ENCODE measurements around the gene COL3A1.

DNA sequence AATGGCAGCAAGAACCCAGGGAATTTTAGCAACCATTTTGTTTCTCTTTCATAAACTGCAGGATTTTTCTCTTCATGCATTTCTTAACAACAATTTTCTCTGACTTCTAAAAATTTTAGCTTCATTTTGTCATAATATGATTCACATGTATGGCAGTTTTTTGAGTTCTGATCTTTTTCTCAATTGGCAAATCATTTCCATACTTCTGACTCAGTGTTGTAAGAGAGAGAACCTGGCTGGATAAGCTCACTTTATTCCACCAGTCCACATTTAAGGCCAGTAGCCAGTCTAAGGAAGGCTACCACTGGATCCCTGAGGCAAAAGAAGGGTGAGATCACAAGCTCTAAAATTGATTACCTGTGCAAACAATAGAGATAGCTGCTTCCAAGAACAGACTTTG is 42.8 kb upstream of the COL3A1 start:
- TF ChIP-seq, protein P1, sequence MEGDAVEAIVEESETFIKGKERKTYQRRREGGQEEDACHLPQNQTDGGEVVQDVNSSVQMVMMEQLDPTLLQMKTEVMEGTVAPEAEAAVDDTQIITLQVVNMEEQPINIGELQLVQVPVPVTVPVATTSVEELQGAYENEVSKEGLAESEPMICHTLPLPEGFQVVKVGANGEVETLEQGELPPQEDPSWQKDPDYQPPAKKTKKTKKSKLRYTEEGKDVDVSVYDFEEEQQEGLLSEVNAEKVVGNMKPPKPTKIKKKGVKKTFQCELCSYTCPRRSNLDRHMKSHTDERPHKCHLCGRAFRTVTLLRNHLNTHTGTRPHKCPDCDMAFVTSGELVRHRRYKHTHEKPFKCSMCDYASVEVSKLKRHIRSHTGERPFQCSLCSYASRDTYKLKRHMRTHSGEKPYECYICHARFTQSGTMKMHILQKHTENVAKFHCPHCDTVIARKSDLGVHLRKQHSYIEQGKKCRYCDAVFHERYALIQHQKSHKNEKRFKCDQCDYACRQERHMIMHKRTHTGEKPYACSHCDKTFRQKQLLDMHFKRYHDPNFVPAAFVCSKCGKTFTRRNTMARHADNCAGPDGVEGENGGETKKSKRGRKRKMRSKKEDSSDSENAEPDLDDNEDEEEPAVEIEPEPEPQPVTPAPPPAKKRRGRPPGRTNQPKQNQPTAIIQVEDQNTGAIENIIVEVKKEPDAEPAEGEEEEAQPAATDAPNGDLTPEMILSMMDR (IDR thresholded peaks at IDR 0.05): no peak
- TF ChIP-seq POLR2AphosphoS5 (IDR thresholded peaks at IDR 0.05): no peak
